Right lung (tissue), 5 donors: ENCODE data around the gene ERICH3. TPM values are rescaled to one million over a fixed set of nuclear protein-coding genes. Genes with fewer than 3 reads are reported as not detected.

Experiments
- DNase-seq, 2 donors: peaks; one replicate each; pipeline ENCODE4 v3.0.0-alpha.2; 2013
- polyA plus RNA-seq, 5 donors: library from polyadenylated mRNA; unstranded; fragments of 120-200 nt; gene quantifications; one replicate each; pipeline versions ENCODE4 v1.2.1 to v1.2.3, GENCODE V29; 2013; ENCODE audit warnings: inconsistent platforms in 1 of 5, low replicate concordance in 1 of 5; ENCODE audit not compliant: insufficient read length in 5 of 5, insufficient read depth in 1 of 5

The ERICH3 gene
- polyA plus RNA-seq, 5 donors = 0.55 to 7.9 (median 4.2) TPM

GRCh38 chr1:74592580-74593355, 80.8 kb downstream of the ERICH3 start:
- DNase-seq = no peak

DNA sequence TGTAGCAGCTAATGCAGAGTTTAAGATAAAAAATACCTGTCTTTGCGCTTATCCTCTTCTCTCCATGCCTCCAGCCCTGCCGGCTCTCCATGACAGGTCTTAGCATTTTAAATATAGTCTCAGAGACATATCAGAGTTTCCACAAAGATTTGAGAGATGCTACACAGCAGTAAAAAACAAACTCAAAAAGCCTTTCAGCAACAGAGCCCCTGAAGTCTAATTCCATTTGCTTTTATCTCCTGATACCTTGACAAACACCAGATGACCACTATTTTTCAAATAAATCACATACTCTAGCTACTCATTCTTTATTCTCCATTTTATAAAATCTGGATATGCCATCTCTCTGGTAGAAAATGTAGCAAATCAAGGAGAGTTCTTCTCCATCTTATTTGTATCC, 81.6 kb downstream of the ERICH3 start:
- no peak for DNase-seq

DNA sequence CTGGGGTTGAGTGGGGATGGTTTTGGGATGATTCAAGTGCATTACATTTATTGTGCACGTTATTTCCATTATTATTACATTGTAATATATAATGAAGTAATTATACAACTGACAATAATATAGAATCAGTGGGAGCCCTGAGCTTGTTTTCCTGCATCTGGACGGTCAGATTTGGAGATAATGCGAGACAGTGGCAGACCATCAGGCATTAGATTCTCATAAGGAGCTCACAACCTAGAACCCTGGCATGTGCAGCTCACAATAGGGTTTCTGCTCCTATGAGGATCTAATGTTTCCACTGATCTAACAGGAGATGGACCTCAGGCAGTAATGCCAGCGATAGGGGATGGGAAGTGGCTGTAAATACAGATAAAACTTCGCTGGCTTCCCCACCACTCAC, 83.3 kb downstream of the ERICH3 start:
- no peak for DNase-seq

DNA sequence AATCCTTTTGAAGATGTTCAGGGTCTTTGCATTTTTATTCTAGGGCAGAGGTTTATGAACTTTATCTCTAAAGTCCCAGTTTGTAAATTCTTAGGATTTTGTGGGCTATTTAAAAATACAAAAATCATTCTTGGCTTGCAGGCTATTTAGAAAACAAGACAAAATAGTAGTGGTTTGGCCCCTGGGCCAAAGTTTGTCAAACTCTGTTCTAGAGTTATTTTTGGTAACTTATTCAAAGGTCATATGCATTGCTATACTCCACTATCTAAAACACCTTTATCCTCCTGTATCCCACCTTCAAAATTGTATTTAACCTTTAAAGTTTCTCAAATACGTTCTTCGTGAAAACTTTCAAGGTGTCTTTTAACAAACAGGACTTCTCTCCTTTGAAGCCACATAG, 85.7 kb downstream of the ERICH3 start:
- DNase-seq = no peak

DNA sequence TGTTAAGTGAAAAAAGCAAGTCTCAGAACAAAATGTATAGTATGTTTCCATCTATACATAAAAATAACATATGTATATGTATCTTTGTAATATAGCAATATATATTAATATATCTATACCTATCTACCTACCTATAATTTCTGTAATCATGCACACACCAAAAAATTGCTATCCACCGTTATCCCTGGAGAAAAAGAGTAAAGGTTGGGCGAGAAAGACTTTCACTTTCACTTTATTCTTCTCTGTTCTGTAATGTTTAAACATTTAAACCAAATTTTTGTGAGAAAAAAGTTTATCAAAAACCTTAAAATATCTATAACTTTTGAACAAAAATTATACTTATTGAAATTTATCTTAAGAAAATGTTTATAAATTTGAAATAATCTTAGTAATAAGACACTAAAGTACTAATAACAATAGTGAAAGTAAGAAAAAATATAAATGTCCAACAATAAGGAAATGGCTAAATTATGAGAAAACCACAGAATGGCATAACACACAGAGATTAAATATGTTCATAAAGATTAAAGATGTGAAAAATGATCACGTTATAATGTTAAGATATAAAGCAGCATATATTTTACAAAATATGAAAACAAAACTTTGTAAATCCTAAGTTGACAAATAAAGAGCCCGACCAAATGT, 87.2 kb downstream of the ERICH3 start:
- no peak for DNase-seq

GRCh38 chr1:74584185-74584584, 89.4 kb downstream of the ERICH3 start:
- no peak for DNase-seq

DNA sequence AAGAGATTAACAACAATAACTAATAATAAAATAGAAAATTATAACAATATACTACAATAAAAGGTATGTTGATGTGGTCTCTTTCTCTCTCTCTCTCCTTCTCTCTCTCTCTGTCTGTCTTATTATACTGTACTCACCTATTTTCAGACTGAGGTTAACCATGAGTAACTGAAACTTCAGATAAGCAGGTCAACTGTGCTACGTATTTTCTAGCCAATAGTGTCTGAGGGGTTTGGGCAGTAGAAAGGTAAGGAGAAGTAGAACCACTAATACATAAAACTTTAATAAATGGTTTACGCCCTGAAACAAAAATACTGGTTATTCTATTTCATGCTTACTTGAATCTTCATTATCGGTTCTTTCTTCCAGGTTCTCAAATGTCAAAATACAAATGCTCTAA, 90.2 kb downstream of the ERICH3 start:
- DNase-seq = no peak

GRCh38 chr1:74579425-74579824, 94.2 kb downstream of the ERICH3 start:
- no peak for DNase-seq

GRCh38 chr1:74578101-74578500, 95.5 kb downstream of the ERICH3 start:
- DNase-seq = no peak

GRCh38 chr1:74571891-74572290, 101.7 kb downstream of the ERICH3 start:
- no peak for DNase-seq

- no peak for DNase-seq
Measured at GRCh38 chr1:74571493-74571800, 102.1 kb downstream of the ERICH3 start.

DNA sequence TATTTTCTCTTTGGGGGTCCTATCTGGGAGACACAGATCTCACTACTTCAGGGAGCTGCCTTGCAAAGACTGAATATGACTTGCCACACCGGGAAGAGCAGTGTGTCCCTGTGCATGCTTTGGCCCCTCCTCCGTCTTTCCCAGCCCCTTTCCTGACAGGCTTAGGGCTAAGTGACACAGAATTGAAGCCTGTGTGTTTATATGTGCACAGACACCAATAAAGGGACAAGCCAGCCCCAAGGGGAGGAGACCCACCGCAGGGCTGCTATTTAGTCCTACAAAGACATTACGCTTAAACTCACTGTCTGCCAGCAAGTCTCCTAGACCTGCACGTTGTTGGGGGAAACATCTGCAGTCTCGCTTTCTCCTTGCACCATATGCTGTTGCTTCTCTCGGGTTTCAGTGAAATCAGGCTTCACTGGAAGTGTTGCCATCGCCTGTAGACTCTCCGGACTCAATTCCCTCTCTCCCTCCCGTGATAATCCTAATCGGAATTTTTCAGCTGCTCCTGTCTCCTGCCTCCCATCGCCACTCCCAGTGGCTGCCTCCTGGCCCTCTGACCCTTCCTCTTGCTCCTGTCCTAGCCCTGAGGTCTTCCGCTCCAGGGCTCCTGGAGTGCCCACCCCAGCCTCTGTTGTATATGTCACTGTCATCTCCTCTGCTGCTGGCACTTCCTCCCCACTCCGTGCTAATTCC, 102.6 kb downstream of the ERICH3 start:
- no peak for DNase-seq

DNA sequence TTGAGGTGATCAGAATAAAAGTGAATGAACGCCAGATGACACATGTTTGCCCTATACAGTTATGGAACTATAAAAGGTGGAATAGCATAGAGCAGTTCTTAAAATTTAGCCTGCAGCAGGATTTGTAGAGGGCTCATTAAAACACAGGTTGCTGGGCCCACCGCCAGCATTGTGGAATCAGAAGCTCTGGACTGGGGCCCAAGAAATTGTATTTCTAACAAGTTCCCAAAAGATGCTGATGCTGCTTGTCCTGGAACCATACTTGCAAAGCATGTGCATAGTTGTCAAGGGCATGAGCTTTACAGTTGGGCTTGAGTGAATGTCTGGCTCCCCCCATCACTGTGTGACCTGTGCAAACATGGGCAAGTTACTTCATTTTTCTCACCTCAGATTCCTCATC, 123.7 kb downstream of the ERICH3 start:
- no peak for DNase-seq

DNA sequence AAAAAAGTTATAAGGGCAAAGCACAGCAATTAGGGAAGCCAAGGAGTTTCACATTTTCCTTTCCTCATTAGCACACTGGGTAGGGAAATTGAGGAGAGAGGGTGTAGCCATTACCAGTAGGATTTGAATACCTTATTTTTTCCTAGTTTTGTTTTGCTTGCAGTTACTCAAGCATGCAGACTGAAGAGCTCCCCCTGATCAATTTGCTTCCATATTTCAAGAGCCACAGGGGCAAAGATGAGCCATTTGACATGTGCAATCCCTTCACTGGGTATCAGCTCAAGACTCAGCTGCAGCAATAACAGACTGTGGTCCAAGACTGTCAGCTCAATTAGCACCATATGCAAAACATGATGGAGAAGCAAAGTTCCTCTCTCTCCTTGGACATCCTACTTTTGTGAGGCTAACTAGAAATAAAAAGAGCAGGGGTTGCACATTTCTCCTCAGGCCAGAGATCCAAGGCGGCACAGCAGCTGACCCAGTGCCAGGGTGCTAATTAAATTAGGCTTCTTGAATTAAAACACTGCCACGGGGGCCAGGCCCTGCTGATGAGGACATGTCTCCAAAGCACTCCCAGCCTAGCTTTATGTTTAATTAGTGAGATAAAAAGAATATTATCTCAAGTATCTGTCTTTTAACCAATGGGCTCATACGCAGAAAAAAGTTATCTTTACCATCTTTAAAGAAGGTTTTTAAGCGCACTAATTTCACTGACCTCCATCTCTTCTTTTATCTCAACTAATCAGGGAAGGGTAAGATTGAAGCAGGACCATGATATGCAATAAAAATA, 124.4 kb downstream of the ERICH3 start:
- DNase-seq = no peak

- no peak for DNase-seq
Measured at GRCh38 chr1:74545821-74546220, 127.8 kb downstream of the ERICH3 start.

GRCh38 chr1:74534241-74534640, 139.4 kb downstream of the ERICH3 start:
- no peak for DNase-seq

DNA sequence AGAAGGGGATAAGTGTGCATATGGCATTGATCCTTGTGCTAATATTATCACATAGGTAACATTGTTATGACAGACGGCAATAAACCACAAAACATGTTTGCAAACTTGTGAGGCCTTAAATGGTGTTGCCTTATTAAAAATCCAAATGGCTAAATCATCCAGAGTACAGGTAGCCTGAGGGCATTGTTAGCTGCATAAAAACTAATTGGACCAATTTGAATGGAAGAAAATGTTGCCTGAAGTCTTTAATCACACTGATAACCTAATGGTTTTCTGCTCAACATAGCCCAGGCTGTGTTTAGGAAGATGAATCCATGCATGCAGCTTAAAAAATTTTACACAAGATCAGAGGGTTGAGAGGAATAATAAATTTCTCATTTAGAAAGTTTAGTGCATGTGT, 141.8 kb downstream of the ERICH3 start:
- DNase-seq = no peak

DNA sequence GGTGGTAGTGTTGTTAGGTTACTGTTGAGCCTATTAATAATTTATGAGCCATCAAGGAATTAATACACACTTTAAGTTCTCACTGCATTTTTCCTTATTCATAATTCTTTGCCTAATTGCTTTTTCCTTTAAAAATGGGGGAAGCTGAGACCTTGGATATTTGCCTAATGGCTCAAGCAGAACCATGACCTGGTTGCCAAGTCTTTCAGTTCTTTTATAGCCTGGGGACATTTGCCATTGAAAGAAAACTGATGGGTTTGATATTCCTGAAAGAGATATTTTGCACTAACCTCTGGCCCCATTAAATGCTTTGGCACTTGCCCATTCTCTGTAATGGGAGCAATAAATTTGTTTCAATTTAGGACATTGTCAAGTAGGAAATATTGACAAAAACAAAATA, 142.7 kb downstream of the ERICH3 start:
- no peak for DNase-seq

DNA sequence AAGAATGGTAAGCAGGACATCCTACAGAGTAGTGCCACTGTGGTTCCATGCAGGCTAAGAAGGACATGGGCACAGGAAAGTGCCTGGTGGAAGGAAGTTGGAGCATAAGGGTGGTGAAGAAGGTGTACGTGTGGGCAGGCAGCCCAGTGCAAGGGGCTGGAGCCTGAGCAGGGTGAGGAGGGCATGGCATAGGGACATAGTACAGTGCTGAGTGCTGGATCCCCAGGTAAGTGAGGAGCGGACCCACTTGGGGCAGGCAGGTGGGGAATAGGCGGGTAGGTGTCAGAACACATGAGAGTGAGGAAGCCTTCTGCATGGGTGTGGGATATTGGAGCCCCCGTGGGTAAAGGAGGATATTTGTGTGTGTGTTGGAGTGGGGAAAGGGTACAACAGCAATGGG, 145.5 kb downstream of the ERICH3 start:
- no peak for DNase-seq

DNA sequence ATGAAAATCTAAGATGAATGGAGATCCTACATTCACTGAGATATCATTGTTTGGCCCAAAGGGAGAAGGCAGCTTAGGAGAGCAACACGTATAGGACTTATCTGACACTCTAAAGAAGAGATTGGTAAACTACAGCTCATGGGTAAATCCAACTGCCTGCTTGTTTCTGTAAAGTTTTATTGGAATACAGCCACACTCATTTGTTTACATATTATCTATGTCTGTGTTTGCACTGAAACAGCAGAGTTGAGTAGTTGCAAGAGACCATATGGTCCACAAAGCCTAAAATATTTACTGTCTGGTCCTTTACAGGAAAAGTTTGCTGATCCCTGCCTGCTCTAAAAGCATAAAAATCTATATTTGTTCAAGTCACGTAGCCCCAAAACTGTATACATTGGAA, 146.9 kb downstream of the ERICH3 start:
- no peak for DNase-seq

GRCh38 chr1:74523873-74524480, 149.6 kb downstream of the ERICH3 start:
- no peak for DNase-seq

- DNase-seq = no peak
Measured at GRCh38 chr1:74522148-74522547, 151.4 kb downstream of the ERICH3 start.
